NCI-H460 (cell line): ENCODE data around the gene ANGPTL1. TPM values are rescaled to one million over a fixed set of nuclear protein-coding genes. Genes with fewer than 3 reads are reported as not detected.

Experiments used
- DNase-seq: peaks from one replicate; pipeline ENCODE4 v3.0.0-alpha.2; 2016; ENCODE audit warnings: low read depth; ENCODE audit errors: extremely low read depth
- polyA plus RNA-seq: library from polyadenylated mRNA; depleted of rRNA; stranded (reverse); fragments of >200 nt; gene quantifications from 2 replicates; pipeline ENCODE4 v1.2.3, GENCODE V29; 2014; cell fraction: nucleus; rRNA removed
- total RNA-seq: library from RNA; depleted of rRNA; stranded (reverse); fragments of >200 nt; shearing (Covaris generic); gene quantifications from 2 replicates; pipeline ENCODE4 v1.2.3, GENCODE V29; 2014; rRNA removed

The ANGPTL1 gene, protein sequence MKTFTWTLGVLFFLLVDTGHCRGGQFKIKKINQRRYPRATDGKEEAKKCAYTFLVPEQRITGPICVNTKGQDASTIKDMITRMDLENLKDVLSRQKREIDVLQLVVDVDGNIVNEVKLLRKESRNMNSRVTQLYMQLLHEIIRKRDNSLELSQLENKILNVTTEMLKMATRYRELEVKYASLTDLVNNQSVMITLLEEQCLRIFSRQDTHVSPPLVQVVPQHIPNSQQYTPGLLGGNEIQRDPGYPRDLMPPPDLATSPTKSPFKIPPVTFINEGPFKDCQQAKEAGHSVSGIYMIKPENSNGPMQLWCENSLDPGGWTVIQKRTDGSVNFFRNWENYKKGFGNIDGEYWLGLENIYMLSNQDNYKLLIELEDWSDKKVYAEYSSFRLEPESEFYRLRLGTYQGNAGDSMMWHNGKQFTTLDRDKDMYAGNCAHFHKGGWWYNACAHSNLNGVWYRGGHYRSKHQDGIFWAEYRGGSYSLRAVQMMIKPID
- 0.10 TPM in 1 of 2 replicates, not detected in the other for total RNA-seq
- 0.26 TPM in 1 of 2 replicates, not detected in the other for polyA plus RNA-seq

- no peak for DNase-seq
Measured at GRCh38 chr1:178870944-178871343, at the start of gene ANGPTL1. ANGPTL1 (minus strand) TSS chr1:178871077; CDS start chr1:178865776, 5,301 bp downstream.

- DNase-seq, result no peak
Measured at GRCh38 chr1:178919581-178919980, 48.7 kb upstream of the ANGPTL1 start.

DNA sequence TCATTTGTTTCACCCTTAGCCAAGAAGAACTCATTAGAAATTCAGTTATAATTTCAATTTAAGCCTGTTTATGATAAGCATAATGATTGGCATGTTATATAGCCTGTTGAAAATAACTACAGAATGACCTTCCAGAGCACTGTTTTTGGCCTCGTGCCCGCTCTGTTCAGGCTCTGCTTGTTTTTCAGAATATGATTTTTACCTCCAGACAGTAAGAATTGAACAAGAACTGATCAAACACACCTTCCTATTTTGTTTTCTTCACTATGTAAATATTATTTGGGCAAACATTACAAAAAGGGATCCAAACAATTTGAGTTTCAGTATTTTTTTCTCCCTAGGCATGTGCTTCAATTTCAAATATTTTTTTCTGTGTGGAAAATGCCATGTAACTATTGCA, 48.1 kb upstream of the ANGPTL1 start:
- DNase-seq, result no peak

GRCh38 chr1:178918308-178918707, 47.4 kb upstream of the ANGPTL1 start:
- no peak for DNase-seq

GRCh38 chr1:178916448-178917174, 45.7 kb upstream of the ANGPTL1 start:
- no peak for DNase-seq

DNA sequence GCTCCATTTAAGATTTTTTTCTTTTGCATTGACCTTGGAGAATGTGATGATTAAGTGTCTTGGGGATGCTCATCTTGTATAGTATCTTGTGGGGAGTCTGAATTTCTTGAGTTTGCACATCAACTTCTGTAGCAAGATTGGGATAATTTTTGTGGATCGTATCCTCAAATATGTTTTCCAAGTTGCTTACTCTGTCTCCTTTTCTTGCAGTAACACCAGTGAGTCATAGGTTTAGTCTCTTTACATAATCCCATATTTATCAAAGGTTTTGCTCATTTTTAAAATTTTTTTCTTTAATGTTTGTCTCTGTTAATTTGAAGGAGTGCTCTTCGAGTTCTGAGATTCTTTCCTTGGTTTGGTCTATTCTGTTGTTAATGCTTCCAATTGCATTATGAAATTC, 41.7 kb upstream of the ANGPTL1 start:
- no peak for DNase-seq

DNA sequence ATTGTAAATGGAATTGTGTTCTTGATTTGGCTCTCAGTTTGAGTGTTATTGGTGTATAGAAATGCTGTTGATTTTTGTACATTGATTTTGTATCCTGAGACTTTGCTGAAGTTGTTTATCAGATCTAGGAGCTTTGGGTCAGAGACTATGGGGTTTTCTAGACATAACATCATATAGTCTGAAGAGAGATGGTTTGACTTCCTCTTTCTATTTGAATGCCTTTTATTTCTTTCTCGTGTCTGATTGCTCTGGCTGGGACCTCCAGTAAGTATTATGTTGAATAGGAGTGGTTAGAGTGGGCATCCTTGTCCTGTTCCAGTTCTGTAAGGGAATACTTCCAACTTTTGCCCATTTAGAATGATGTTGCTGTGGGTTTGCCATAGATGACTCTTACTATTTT, 39.1 kb upstream of the ANGPTL1 start:
- DNase-seq, result no peak

GRCh38 chr1:178908358-178908757, 37.5 kb upstream of the ANGPTL1 start:
- no peak for DNase-seq

DNA sequence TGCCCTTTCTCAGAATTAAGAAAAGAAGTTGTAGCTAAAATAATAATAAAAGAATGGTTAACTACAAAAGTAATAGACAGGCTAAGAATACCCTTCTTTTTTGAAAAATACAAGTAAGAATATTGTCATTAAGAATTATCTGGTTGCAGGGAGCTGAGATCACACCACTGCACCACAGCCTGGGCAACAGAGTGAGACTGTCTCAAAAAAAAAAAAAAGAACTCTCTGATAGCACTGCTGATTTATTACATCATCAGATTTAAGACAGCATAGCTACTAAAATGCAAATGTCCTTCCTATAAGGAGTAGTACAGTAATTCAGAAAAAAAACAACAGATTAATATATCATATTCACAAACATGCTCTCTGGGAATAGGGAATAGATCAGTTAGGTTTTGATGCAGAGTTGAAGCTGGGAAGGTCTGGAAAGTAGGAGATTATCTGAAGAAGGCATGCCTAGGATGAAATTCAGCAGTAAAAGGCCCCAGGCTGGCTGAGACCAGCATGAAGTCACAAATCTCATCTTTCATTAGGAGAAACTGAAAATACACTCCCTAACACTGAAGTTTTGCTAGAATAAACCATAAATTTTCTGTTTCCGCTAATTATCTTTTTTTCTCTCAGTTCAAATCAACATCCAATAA, 30.7 kb upstream of the ANGPTL1 start:
- no peak for DNase-seq

- DNase-seq, result no peak
Measured at GRCh38 chr1:178899402-178899801, 28.5 kb upstream of the ANGPTL1 start.

DNA sequence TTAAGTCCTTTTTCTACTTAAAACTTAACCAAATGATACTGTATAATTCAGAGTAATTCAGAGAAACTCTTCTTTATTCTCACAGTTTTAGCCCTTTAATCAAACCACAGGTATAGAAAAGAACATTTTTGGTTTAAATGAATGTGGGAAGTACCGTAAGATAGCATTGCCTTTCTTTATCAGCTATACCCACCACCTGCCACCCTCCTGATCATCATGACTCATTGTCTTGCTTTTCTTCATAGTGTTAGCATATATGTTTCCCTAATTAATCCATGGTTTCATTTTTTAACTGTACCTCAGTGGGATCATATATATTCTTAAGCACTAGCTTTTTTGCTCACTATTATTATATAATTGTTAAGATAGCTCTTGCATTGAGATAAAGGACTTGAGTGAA, 27.5 kb upstream of the ANGPTL1 start:
- no peak for DNase-seq

GRCh38 chr1:178895928-178896327, 25.1 kb upstream of the ANGPTL1 start:
- DNase-seq, result no peak

DNA sequence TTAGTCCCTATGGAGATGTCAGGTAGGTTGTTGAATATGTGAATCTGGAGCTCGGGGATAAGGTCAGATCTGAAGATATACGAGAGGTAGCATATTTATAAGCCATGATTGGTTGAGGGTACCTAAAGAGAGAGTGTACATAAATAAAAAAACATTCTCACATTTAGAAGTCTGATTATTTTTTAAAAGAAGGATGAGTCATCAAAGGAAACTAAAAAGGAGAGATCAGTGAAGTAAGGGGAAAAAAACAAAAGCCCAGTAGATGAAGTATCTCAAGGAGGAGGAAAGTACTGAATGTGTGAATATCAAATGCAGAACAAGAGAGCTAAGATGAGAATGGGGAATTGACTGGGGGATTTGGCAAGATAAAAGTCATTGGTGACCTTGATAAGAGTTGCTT, 15.7 kb upstream of the ANGPTL1 start:
- no peak for DNase-seq

DNA sequence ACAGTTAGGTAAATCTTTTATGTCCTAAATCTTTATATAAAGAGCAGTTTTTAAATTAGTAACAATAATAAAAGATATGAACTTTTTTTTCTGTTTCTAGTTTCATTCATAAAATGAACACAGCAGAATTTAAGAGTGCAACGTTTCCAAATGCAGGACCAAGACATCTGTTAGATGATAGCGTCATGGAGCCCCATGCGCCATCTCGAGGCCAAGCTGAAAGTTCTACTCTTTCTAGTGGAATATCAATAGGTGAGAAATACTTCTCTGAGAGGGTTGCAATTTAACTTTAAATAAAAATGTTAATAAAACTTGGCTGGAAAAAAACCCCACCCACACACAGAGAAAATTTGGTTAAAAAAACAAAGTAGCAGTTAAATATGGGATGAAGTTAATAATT, 15.0 kb upstream of the ANGPTL1 start:
- DNase-seq, result no peak

GRCh38 chr1:178881950-178882349, 11.1 kb upstream of the ANGPTL1 start:
- no peak for DNase-seq

- DNase-seq, result no peak
Measured at GRCh38 chr1:178877896-178878295, 7.0 kb upstream of the ANGPTL1 start.

DNA sequence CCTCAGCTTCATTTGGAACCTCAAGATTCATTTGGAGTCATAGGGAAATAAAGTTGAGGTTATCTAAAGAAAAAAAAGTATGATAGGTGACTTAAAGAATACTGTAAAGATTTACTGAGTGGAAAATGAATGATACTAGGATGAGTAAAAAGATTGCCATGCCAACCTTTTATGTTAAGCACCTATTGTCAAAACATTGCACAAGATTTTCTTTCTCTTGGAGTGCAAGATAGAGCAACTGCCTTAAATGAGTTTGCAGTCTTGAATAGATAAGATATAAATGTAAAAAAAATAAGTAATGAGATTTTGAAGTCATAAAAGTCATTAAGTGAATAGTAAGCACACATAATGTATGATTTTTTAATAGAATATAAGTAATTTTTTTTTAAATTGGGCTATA, 5.1 kb upstream of the ANGPTL1 start:
- DNase-seq, result no peak

DNA sequence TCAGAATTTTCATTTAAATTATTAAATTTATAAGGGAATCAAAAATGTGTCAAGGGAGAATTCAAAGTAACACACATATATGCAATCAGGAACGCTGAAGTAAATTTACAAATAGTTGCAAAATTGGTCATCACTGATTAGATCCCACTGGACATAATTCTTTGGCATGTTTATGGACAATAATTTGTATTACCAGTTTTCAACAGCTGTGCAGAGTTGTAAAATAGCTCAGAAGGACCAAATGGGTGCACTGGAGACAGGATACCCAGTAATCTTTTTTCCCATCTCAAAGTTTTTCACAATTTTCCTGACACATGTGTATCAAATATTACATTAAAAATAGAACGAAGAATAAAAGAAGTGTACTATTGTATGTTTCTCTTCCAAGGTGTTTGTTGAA, 4.1 kb upstream of the ANGPTL1 start:
- DNase-seq, result no peak

GRCh38 chr1:178871551-178872320, 859 bp upstream of the ANGPTL1 start:
- DNase-seq, result no peak

DNA sequence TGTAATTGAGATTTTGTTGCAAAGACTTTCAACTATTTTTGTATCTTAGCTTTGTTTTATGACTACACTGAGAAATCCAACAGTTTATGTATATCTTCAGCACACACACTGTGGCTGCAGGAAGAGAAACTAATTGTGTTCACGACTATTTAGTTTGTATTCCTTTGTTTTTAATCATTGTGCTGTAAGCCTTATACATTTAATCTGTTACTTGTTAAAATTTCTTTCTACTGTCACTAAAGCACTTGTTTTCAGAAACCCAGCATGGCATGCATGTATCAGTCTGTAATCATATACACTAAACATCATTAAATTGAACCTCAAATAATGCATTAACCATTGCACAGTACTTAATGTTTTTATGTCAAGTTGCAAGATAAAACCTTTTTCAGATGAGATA, 656 bp downstream of the ANGPTL1 start:
- no peak for DNase-seq
